ENCODE results near the gene SF3A2.

Gene SF3A2

DNA sequence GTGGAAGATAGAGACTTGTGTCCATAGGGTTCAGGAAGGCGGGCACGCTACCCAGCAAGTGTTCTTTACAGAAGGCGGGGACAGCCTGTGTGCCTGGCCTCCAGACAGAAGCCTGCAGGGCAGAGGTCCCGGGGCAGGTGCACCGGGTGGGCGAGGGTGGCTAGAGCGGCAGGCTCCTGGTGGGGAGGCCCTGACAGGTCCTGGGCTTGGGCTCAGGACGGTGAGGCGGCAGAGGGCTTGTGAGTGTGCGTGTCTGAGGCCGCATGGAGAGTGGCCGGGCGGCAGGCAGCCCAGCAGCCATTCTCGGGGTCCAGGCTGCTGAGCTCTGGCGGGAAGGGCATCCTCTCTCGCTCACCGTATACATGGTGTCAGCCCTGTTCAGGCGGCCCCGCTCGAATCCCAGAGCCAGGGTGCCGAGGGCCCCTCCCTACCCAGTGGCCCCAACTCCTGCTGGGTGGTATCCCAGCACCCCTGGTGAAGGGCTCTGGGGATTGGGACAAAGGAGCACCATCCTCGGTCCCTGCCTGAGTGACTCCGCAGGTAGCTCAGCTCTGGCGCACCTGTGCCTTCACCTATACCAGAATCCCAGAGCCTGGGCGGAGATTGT lies 9.5 kb downstream of the SF3A2 start:
- H3K79me2 ChIP-seq = peaks cover 14% of the 10 kb centered on the region
- H3K4me3 ChIP-seq (ENCODE audit: low read depth, low read length) = no peak overlapping the region
- H3K27ac ChIP-seq = no peak overlapping the region
- H3K4me2 ChIP-seq (ENCODE audit: low read length) = no peak overlapping the region
- H3K9me3 ChIP-seq (ENCODE audit: control insufficient read depth, low read length) = no peaks in the 10 kb centered on the region
- no peak overlapping the region for H2AFZ ChIP-seq
- H3K4me1 ChIP-seq = no peaks in the 10 kb centered on the region
- peaks cover 3% of the 10 kb centered on the region for H3K27me3 ChIP-seq (ENCODE audit: control insufficient read depth, insufficient read depth, low read length)
- H3K9ac ChIP-seq = no peak overlapping the region
- H3K36me3 ChIP-seq (ENCODE audit: control insufficient read depth, insufficient read depth, low read length) = no peaks in the 10 kb centered on the region
- TF ChIP-seq, protein P1, sequence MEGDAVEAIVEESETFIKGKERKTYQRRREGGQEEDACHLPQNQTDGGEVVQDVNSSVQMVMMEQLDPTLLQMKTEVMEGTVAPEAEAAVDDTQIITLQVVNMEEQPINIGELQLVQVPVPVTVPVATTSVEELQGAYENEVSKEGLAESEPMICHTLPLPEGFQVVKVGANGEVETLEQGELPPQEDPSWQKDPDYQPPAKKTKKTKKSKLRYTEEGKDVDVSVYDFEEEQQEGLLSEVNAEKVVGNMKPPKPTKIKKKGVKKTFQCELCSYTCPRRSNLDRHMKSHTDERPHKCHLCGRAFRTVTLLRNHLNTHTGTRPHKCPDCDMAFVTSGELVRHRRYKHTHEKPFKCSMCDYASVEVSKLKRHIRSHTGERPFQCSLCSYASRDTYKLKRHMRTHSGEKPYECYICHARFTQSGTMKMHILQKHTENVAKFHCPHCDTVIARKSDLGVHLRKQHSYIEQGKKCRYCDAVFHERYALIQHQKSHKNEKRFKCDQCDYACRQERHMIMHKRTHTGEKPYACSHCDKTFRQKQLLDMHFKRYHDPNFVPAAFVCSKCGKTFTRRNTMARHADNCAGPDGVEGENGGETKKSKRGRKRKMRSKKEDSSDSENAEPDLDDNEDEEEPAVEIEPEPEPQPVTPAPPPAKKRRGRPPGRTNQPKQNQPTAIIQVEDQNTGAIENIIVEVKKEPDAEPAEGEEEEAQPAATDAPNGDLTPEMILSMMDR (IDR thresholded peaks at IDR 0.05) = no peak

GRCh38 chr19:2246801-2247361 lies 10.3 kb downstream of the SF3A2 start:
- no peaks in the 10 kb centered on the region for H3K9me3 ChIP-seq (ENCODE audit: control insufficient read depth, low read length)
- H3K27me3 ChIP-seq (ENCODE audit: control insufficient read depth, insufficient read depth, low read length) = peaks cover 7% of the 10 kb centered on the region
- H3K4me1 ChIP-seq = no peaks in the 10 kb centered on the region

GRCh38 chr19:2247433-2248101 lies 10.9 kb downstream of the SF3A2 start:
- peaks cover under 1% of the 10 kb centered on the region for H3K79me2 ChIP-seq
- H3K36me3 ChIP-seq (ENCODE audit: control insufficient read depth, insufficient read depth, low read length) = no peaks in the 10 kb centered on the region
- no peak overlapping the region for H2AFZ ChIP-seq
- peaks cover 8% of the 10 kb centered on the region for H3K27me3 ChIP-seq (ENCODE audit: control insufficient read depth, insufficient read depth, low read length)
- H3K4me3 ChIP-seq (ENCODE audit: low read depth, low read length) = no peak overlapping the region
- TF ChIP-seq, protein P1 (IDR thresholded peaks at IDR 0.05) = no peak
- H3K27ac ChIP-seq = no peak overlapping the region
- no peak overlapping the region for H3K4me2 ChIP-seq (ENCODE audit: low read length)
- no peak overlapping the region for H3K9ac ChIP-seq
- no peaks in the 10 kb centered on the region for H3K9me3 ChIP-seq (ENCODE audit: control insufficient read depth, low read length)
- H3K4me1 ChIP-seq = no peaks in the 10 kb centered on the region

More at GRCh38 chr19:2246801-2247361, 10.3 kb downstream of the SF3A2 start:
- H3K27ac ChIP-seq = no peak overlapping the region
- no peak overlapping the region for H3K9ac ChIP-seq
- peaks cover 6% of the 10 kb centered on the region for H3K79me2 ChIP-seq
- TF ChIP-seq, protein P1 (IDR thresholded peaks at IDR 0.05) = no peak
- H3K36me3 ChIP-seq (ENCODE audit: control insufficient read depth, insufficient read depth, low read length) = no peaks in the 10 kb centered on the region
- no peak overlapping the region for H2AFZ ChIP-seq
- H3K4me2 ChIP-seq (ENCODE audit: low read length) = no peak overlapping the region
- H3K4me3 ChIP-seq (ENCODE audit: low read depth, low read length) = no peak overlapping the region

GRCh38 chr19:2248136-2249009 lies 11.7 kb downstream of the SF3A2 start:
- no peak overlapping the region for H3K9ac ChIP-seq
- H3K9me3 ChIP-seq (ENCODE audit: control insufficient read depth, low read length) = no peaks in the 10 kb centered on the region
- H3K4me3 ChIP-seq (ENCODE audit: low read depth, low read length) = no peak overlapping the region
- peaks cover 14% of the 10 kb centered on the region for H3K27me3 ChIP-seq (ENCODE audit: control insufficient read depth, insufficient read depth, low read length)
- H3K36me3 ChIP-seq (ENCODE audit: control insufficient read depth, insufficient read depth, low read length) = no peaks in the 10 kb centered on the region
- TF ChIP-seq, protein P1 (IDR thresholded peaks at IDR 0.05) = no peak
- no peaks in the 10 kb centered on the region for H3K79me2 ChIP-seq
- no peak overlapping the region for H3K4me2 ChIP-seq (ENCODE audit: low read length)
- H2AFZ ChIP-seq = no peak overlapping the region
- H3K4me1 ChIP-seq = no peaks in the 10 kb centered on the region
- no peak overlapping the region for H3K27ac ChIP-seq

All from parathyroid adenoma (tissue), 2 donors.